HG03378 (cell line): ENCODE measurements around the gene WDR20.
A peak's percentile ranks its signal among the peaks of the same experiment; 100 is the strongest.
"Not testable (repeated sequence)": the region's sequence is repeated elsewhere in the genome, so short reads cannot be mapped to it uniquely, and the experiment has no call there.

Experiments
- ATAC-seq: cut with Tn5 transposase; IDR thresholded peaks from one replicate; pipeline ENCODE4 v1.9.1; 2021; ENCODE audit warnings: mild to moderate bottlenecking, moderate library complexity; ENCODE audit not compliant: unreplicated experiment

WDR20 gene

DNA sequence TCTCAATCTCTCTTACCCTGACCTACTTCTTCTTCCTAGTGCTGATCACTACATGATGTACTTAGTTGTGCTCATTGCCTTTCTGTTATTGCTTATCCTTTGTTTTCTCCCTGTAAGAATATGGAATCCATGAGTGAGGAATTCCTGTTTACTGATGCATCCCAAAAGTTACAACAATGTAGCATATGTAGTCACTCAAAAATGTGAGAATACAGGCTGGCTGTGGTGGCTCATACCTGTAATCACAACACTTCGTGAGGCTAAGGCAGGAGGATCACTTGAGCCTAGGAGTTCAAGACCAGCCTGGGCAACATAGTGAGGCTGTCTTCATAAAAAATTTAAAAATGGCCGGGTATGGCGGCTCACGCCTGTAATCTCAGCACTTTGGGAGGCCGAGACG, 8.0 kb upstream of the WDR20 start:
- no peak for ATAC-seq

DNA sequence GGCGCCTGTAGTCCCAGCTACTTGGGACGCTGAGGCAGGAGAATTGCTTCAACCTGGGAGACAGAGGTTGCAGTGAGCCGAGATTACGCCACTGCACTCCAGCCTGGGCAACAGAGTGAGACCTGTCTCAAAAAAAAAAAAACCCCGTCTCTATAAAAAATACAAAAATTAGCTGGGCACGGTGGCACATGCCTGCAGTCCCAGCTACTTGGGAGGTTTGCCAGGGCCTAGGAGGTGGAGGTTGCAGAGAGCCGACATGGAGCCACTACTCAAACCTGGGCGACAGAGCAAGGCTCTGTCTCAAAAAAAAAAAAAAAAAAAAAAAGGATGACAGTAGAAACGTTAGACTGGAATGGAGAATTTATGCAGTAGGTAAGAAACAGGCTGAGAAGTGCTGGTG, 5.7 kb upstream of the WDR20 start:
- ATAC-seq = not testable (repeated sequence)

DNA sequence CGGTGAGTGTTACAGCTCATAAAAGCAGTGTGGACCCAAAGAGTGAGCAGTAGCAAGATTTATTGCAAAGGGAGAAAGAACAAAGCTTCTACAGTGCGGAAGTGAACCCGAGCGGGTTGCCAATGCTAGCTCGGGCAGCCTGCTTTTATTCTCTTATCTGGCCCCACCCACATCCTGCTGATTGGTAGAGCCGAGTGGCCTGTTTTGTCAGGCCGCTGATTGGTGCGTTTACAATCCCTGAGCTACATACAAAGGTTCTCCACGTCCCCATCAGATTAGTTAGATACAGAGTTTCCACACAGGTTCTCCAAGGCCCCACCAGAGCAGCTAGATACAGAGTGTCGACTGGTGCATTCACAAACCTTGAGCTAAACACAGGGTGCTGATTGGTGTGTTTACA, 5.0 kb upstream of the WDR20 start:
- not testable (repeated sequence) for ATAC-seq

DNA sequence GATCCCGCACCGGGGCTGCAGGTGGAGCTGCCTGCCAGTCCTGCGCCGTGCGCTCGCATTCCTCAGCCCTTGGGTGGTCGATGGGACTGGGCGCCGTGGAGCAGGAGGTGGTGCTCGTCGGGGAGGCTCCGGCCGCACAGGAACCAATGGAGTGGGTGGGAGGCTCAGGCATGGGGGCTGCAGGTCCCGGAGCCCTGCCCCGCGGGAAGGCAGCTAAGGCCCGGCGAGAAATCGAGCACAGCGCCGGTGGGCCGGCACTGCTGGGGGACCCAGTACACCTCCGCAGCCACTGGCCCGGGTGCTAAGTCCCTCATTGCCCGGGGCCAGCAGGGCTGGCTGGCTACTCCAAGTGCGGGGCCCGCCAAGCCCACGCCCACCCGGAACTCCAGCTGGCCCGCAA, 4.2 kb upstream of the WDR20 start:
- ATAC-seq = not testable (repeated sequence)

GRCh38 chr14:102138535-102138934, 1.2 kb upstream of the WDR20 start:
- no peak for ATAC-seq

DNA sequence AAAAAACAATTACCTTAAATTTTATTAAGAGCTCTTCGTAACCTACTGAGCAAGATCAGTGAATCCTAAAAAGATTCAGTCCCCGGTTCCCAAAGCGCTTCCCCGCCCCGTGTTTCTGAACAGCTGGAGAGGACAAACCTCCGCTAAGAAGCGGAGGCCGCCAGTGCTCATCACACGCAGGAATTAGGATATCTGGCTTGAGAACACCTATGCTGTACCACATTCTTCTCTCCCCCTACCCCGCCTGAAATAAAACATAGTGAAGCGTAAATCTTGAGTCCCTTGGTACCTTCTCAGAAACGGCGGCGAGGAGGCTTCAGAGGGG, 774 bp upstream of the WDR20 start:
- ATAC-seq = no peak

DNA sequence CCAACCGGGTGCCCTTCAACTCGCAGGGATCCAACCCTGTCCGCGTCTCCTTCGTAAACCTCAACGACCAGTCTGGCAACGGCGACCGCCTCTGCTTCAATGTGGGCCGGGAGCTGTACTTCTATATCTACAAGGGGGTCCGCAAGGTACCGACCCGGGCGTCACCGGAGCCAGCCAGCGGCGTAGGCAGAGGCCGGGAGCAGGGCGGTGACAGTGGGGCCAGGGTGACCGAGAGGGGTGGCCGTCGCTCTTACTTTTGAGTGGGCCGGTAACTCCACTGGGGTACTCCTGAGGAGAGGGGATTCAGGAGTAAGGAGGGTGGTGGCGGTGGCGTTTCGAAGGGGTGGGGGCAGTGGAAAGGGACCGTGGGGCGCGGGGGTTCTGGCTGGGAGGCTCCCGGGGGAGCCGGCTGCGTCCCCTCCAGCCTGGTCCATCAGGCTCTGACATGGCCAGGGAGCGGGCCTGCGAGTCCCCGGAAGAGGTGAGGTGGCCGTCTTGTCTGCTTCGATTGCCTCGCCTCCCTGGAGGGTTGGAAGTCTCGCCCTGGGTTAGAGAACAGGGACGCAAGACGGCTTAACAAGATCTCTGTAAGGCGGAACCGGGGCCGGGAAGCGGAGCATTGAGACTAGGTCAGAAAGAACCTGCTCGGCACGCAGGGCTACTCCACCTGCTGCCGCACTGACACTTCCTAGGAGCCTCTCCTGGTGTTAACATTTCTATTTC, 491 bp downstream of the WDR20 start:
- ATAC-seq = peak; percentile 21

DNA sequence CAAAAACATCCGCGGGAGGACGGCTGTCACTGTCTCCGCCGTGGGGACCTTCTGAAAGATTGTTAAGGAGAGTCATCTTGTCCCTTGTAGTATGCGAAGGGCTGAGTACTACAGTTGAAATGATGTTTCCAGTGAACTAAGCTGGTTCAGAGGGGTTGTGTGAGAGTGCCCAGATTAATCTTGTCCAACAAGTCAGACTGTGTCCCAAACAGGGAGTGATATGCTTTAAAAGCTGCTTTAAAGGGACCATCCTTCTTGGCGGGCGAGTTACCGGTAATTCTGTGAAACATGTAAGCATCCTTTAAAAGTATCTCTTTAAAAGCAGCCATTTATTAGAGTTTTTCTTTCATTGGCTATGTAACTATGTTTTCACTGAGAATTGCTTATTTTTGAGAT, 1.1 kb downstream of the WDR20 start:
- no peak for ATAC-seq

- no peak for ATAC-seq
Observed at GRCh38 chr14:102141797-102142196, 2.1 kb downstream of the WDR20 start.

GRCh38 chr14:102144914-102145313, 5.2 kb downstream of the WDR20 start:
- no peak for ATAC-seq

GRCh38 chr14:102145395-102145794, 5.7 kb downstream of the WDR20 start:
- ATAC-seq = no peak

GRCh38 chr14:102146423-102146822, 6.7 kb downstream of the WDR20 start:
- ATAC-seq = no peak

DNA sequence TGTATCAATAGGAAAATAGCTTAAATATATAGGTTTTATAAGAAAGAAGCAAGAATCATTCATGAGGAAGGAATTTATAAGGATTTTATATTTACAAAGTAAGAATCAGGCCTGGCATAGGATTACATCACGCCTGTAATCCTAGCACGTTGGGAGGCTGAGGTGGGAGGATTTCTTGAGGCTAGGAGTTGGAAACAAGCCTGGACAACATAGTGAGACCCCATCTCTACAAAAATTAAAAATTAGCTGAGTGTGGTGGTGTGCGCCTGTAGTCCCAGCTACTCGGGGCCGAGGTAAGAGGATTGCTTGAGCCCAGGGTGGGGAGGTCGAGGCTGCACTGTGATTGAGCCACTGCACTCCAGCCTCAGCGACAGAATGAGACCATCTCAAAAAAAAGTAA, 10.4 kb downstream of the WDR20 start:
- no peak for ATAC-seq

DNA sequence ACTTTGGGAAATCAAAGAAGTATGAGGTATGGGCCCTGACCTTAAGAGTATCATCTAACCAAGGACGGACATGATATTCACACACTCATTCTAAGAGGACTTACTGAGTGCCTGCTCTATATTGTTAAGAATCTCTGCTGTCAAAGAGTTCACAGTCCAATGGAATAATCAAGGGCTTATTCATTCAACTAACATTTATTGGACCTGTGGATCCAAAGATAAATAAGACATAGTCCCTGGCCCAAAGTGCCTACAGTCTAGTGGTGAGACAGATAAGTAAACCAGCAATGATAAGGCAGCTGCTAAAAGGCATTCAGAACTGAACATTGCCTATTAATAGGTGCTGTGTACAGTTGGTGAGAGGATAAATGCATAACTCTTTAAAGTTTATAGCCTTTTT, 11.0 kb downstream of the WDR20 start:
- no peak for ATAC-seq

GRCh38 chr14:102151411-102151810, 11.7 kb downstream of the WDR20 start:
- ATAC-seq = not testable (repeated sequence)

GRCh38 chr14:102154121-102154520, 14.4 kb downstream of the WDR20 start:
- ATAC-seq = no peak

GRCh38 chr14:102154821-102155549, 15.3 kb downstream of the WDR20 start:
- no peak for ATAC-seq

GRCh38 chr14:102157346-102157745, 17.6 kb downstream of the WDR20 start:
- no peak for ATAC-seq

- no peak for ATAC-seq
Observed at GRCh38 chr14:102158797-102159196, 19.1 kb downstream of the WDR20 start.

GRCh38 chr14:102159841-102160240, 20.1 kb downstream of the WDR20 start:
- no peak for ATAC-seq

DNA sequence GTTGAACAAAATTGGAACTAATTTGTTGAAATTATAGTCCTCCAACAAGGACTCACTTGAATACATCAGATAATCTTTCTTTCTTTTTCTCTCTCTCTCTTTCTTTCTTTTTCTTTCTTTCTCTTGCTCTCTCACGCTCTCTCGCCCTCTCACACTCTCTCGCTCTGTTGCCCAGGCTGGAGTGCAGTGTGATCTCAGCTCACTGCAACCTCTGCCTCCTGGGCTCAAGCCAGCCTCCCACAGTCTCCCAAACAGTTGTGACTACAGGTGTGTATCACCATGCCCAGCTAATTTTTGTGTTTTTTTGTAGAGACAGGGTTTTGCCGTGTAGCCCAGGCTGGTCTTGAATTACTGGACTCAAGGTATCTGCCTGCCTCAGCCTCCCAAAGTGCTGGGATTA, 22.8 kb downstream of the WDR20 start:
- no peak for ATAC-seq

DNA sequence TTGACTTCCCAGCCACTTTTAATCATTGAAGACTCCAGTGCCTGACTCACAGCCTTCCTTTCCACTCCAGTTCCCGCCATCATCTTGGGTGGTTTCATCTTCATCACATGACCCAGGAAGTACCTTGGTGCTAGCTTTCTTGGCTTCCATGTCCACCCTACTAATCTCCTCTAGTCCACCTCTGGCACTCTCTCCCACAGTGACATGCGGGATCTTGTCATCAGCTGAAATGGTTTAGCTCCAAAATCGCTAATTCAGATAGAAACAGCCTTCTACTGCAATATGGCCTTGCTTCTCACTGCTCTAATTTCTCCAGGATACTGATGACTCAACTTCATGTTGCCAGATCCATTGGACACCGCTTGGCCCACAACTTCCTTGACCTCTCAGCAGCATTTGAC, 24.5 kb downstream of the WDR20 start:
- no peak for ATAC-seq

DNA sequence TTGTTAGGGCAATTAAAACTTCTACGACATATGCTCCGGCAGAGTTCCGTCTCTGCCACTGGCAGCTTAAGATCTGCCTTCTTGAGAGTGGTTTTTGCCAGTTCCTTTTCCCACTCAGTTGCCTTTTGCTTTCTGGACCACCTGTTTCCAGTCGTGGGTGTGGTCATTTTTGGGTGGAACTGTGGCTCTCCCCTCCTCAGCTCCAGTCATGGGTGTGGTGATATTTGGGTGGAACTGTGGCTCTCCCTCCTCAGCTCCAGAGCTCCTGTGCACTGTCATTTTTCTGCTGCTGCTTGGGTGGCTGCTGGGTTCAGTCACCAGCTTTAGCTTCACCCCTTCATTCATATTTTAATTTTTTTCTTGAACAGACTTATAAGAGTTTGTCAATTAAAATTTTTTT, 25.3 kb downstream of the WDR20 start:
- ATAC-seq = no peak
